ENCODE measurements around the gene HLX. TPM values are rescaled to one million over a fixed set of nuclear protein-coding genes. Genes with fewer than 3 reads are reported as not detected.

The HLX gene
- total RNA-seq, 6 donors from 2014 or later, result 10.9 to 27.4 (median 20.5) TPM

GRCh38 chr1:220873087-220873486, 6.2 kb upstream of the HLX start:
- Histone ChIP-seq H3K27me3 (no peaks in the 10 kb centered on the region), H3K4me3 (no peak overlapping the region), H3K36me3 (no peaks in the 10 kb centered on the region), H3K4me1 (peaks cover 19 to 27% (median 23%) of the 10 kb centered on the region in 4 donors), H3K9me3 (no peaks in the 10 kb centered on the region), H3K27ac (no peak overlapping the region)
- no peak for ATAC-seq (ENCODE audit: low FRiP score in 2 of 2)
- DNase-seq, result no peak
- WGBS, 2 donors, result 80 to 90% methylated on average over 2 of the region's 2 CpGs
- TF ChIP-seq EP300 (IDR thresholded peaks at IDR 0.05), result no peak
- no peak for TF ChIP-seq POLR2AphosphoS5 (IDR thresholded peaks at IDR 0.05)
- no peak for TF ChIP-seq POLR2A (IDR thresholded peaks at IDR 0.05)
- no peak for TF ChIP-seq CTCF (IDR thresholded peaks at IDR 0.05)

- 34 to 36% methylated on average over 7 to 8 of the region's 8 CpGs for WGBS, 2 donors
- Histone ChIP-seq H3K27ac (no peak overlapping the region), H3K4me1 (peaks cover 23 to 36% (median 31%) of the 10 kb centered on the region in 4 donors), H3K27me3 (no peaks in the 10 kb centered on the region), H3K4me3 (no peak overlapping the region), H3K9me3 (no peaks in the 10 kb centered on the region), H3K36me3 (no peaks in the 10 kb centered on the region)
- DNase-seq (no peak), ATAC-seq (ENCODE audit: low FRiP score in 2 of 2) (peak in 1 of 2 donors; percentile 31)
- no peak for TF ChIP-seq POLR2AphosphoS5 (IDR thresholded peaks at IDR 0.05)
- TF ChIP-seq CTCF (IDR thresholded peaks at IDR 0.05), result peak; percentile 54 to 70 (median 64)
- no peak for TF ChIP-seq POLR2A (IDR thresholded peaks at IDR 0.05)
- no peak for TF ChIP-seq EP300 (IDR thresholded peaks at IDR 0.05)
Measured at GRCh38 chr1:220873868-220874655, 5.2 kb upstream of the HLX start.

GRCh38 chr1:220875260-220875659, 4.0 kb upstream of the HLX start:
- H3K4me3 ChIP-seq, result no peak overlapping the region
- ATAC-seq (ENCODE audit: low FRiP score in 2 of 2) (no peak), DNase-seq (no peak)
- 81 to 96% methylated on average over 1 of the region's 1 CpG for WGBS, 2 donors
- H3K27me3 ChIP-seq, result peaks cover 0 to 6% (median 0%) of the 10 kb centered on the region in 4 donors
- H3K36me3 ChIP-seq, result no peaks in the 10 kb centered on the region
- H3K27ac ChIP-seq, result peak overlapping the region in 1 of 4 donors; percentile 99
- peaks cover 25 to 46% (median 31%) of the 10 kb centered on the region in 4 donors for H3K4me1 ChIP-seq
- TF ChIP-seq POLR2AphosphoS5 (IDR thresholded peaks at IDR 0.05), result no peak
- no peak for TF ChIP-seq CTCF (IDR thresholded peaks at IDR 0.05)
- H3K9me3 ChIP-seq, result no peaks in the 10 kb centered on the region

- Histone ChIP-seq H3K36me3 (no peaks in the 10 kb centered on the region), H3K27me3 (peaks cover 0 to 6% (median 0%) of the 10 kb centered on the region in 4 donors), H3K9me3 (no peaks in the 10 kb centered on the region), H3K27ac (peak overlapping the region; percentile 89 to 99 (median 96)), H3K4me1 (peaks cover 25 to 51% (median 31%) of the 10 kb centered on the region in 4 donors), H3K4me3 (peak overlapping the region in 3 of 4 donors; percentile 36 to 83 (median 69))
- 18 to 39% methylated on average over 50 to 52 of the region's 54 CpGs for WGBS, 2 donors
- TF ChIP-seq POLR2AphosphoS5 (IDR thresholded peaks at IDR 0.05) (peak; percentile 40 to 68), CTCF (IDR thresholded peaks at IDR 0.05) (no peak), POLR2A (IDR thresholded peaks at IDR 0.05) (peak in 1 of 4 donors; percentile 48), EP300 (IDR thresholded peaks at IDR 0.05) (peak in 1 of 4 donors; percentile 59)
- DNase-seq, result peak; percentile 62 to 88
- no peak for ATAC-seq (ENCODE audit: low FRiP score in 2 of 2)
Measured at GRCh38 chr1:220876511-220877376, 2.5 kb upstream of the HLX start.

All from upper lobe of left lung (tissue), 6 donors.